DLD1 (cell line): ENCODE results near the gene PARD6G.

Experiments used
- in situ Hi-C: cut with HindIII; loops from 2 replicates; pipeline ENCODE4 v1.10.0; 2017; ENCODE audit warnings: low sequenced_read_pairs

PARD6G gene

DNA sequence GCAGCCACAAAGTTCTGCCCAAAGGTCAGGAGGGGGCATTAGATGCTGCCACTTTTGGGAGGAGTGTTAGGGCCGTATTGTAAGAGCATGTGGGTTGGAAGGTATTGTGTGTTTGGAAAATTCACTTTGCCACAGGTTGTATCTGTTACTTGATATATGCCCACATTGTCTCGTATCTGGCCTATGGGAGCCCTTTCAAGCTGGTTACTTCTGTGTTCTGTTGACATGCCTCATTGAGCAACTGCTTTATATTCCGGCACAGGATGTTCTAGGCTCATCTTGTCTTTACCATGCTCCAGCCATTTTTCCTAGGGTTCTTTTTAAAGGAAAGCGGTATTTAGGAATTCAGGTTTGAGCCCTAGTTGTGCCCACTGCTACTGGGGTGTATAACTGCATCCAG, 132.3 kb downstream of the PARD6G start:
- in situ Hi-C loops: no loop called here

- in situ Hi-C loops: no loop called here
These were observed 134.6 kb downstream of the PARD6G start for GRCh38 chr18:80112624-80113248.

GRCh38 chr18:80109676-80110078, 137.6 kb downstream of the PARD6G start:
- in situ Hi-C loops: no loop called here

- in situ Hi-C loops: no loop called here
These were observed 138.3 kb downstream of the PARD6G start, which contains the start of gene ADNP2 for GRCh38 chr18:80108739-80109675. ADNP2 (plus strand) TSS chr18:80109262; CDS start chr18:80117543, 8,281 bp downstream.

DNA sequence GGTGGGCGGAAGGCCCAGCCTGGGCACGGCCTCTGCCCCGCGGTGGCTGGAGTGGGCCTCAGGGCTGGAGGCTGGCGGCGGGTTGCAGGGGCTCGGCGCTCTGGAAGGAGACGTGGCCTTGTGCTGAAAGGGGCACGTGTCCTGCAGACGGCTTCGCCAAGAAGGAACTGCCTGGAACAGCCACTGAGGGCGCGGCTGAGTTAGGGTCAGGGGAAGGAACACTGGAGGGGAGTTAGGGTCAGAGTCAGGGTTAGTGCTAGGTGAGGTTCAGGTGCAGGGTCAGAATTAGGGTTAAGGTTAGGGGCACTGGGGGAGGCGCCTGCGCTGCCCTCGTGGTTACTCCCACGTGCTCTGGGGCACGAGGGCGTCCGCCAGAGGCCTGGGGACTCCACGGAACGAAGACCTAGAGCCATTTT, 139.2 kb downstream of the PARD6G start:
- in situ Hi-C loops: no loop called here

DNA sequence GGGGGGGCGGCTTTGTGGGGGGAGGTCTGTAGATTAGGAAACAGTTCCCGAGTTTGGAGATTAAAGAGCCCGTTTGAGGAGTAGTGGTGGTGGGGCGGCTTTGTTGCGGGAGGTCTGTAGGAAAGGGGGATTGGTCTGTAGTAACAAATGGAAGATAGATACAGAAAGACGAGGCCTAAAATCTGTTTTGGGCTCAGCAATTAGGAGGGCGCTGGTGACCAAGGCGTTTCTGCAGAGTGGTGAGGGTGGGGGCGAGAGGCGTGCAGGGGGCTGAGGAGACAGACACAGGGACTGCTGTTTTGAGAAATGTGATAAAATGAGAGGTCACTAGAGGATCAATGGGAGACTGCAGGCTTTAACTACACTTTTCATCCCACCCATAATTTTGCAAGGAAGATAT, 139.9 kb downstream of the PARD6G start:
- in situ Hi-C loops: no loop called here
